Neural cell (in vitro differentiated cells): ENCODE results near the gene CXCL14. TPM values are rescaled to one million over a fixed set of nuclear protein-coding genes. Genes with fewer than 3 reads are reported as not detected.

Source experiments
- H2AFZ ChIP-seq: fragments of 200-600, 300-800 bp; sonication (generic), shearing (Covaris generic); 2 replicates; pipeline ENCODE4 v1.6.0; 2014; ENCODE audit warnings: low read depth, mild to moderate bottlenecking, antibody characterized with exemption, low read length, moderate library complexity
- H3F3A ChIP-seq: fragments of 200-600 bp; shearing (Covaris generic); 2 replicates; pipeline ENCODE4 v1.6.1; 2016; ENCODE audit warnings: mild to moderate bottlenecking, moderate library complexity, mixed read lengths, antibody characterized with exemption, low read length; ENCODE audit not compliant: insufficient read depth, poor library complexity, severe bottlenecking
- H3K27ac ChIP-seq: fragments of 200-600, 300-800 bp; sonication (generic), shearing (Covaris generic); 2 replicates; pipeline ENCODE4 v1.5.1; 2014; ENCODE audit warnings: mild to moderate bottlenecking, low read length, moderate library complexity
- H3K27me3 ChIP-seq: fragments of 300-800, 200-600 bp; sonication (generic), shearing (Covaris generic); 2 replicates; pipeline ENCODE4 v1.6.0; 2014; ENCODE audit warnings: mild to moderate bottlenecking, low read depth, low read length, moderate library complexity; ENCODE audit not compliant: insufficient read depth
- H3K36me3 ChIP-seq: fragments of 300-800, 200-600 bp; sonication (generic), shearing (Covaris generic); 2 replicates; pipeline ENCODE4 v1.5.1; 2014; ENCODE audit warnings: mild to moderate bottlenecking, antibody characterized with exemption, low read length, moderate library complexity; ENCODE audit not compliant: insufficient read depth
- H3K4me2 ChIP-seq: fragments of 300-800, 200-600 bp; sonication (generic), shearing (Covaris generic); 2 replicates; pipeline ENCODE4 v1.6.0; 2014; ENCODE audit warnings: mild to moderate bottlenecking, low read length
- H3K4me3 ChIP-seq: fragments of 300-800, 200-600 bp; sonication (generic), shearing (Covaris generic); 2 replicates; pipeline ENCODE4 v1.5.1; 2014; ENCODE audit warnings: mild to moderate bottlenecking, low read length, moderate library complexity
- H3K79me2 ChIP-seq: fragments of 200-600 bp; shearing (Covaris generic); replicated peaks from 2 replicates; pipeline ENCODE4 v1.6.0; 2014; ENCODE audit warnings: mild to moderate bottlenecking, low read length, moderate library complexity; ENCODE audit not compliant: insufficient read depth
- H3K9ac ChIP-seq: fragments of 300-800, 200-600 bp; sonication (generic), shearing (Covaris generic); 2 replicates; pipeline ENCODE4 v1.6.1; 2016; ENCODE audit warnings: mild to moderate bottlenecking, low read length, mixed read lengths
- H3K9me2 ChIP-seq: fragments of 200-600 bp; shearing (Covaris generic); 2 replicates; pipeline ENCODE4 v1.6.1; 2016; ENCODE audit warnings: mild to moderate bottlenecking, low read length, mixed read lengths; ENCODE audit not compliant: insufficient read depth
- H3K9me3 ChIP-seq: fragments of 200-600, 300-800 bp; sonication (generic), shearing (Covaris generic); 2 replicates; pipeline ENCODE4 v1.6.1; 2016; ENCODE audit warnings: mild to moderate bottlenecking, mixed run types, low read length, moderate library complexity, mixed read lengths
- H4K20me1 ChIP-seq: fragments of 200-600 bp; shearing (Covaris generic); 2 replicates; pipeline ENCODE4 v1.6.1; 2016; ENCODE audit warnings: mild to moderate bottlenecking, mixed run types; ENCODE audit not compliant: insufficient read depth
- EP300 ChIP-seq: fragments of 450-650 bp; conservative IDR thresholded peaks from 2 replicates; pipeline ENCODE4 v1.6.1; 2014; ENCODE audit warnings: antibody characterized with exemption, mild to moderate bottlenecking, moderate library complexity; ENCODE audit not compliant: poor library complexity, severe bottlenecking
- EZH2 ChIP-seq: fragments of 200-600, 300-800 bp; shearing (Covaris generic), sonication (generic); IDR thresholded peaks from 2 replicates; pipeline ENCODE4 v1.6.1; 2014; ENCODE audit warnings: antibody characterized with exemption, low read length, borderline replicate concordance, mild to moderate bottlenecking; ENCODE audit not compliant: insufficient read depth, poor library complexity, severe bottlenecking
- MXI1 ChIP-seq: fragments of 450-650 bp; conservative IDR thresholded peaks from 2 replicates; pipeline ENCODE4 v1.6.1; 2014; ENCODE audit warnings: antibody characterized with exemption, mild to moderate bottlenecking; ENCODE audit not compliant: poor library complexity, severe bottlenecking
- POLR2AphosphoS5 ChIP-seq: IDR thresholded peaks from 2 replicates; pipeline ENCODE4 v1.6.1; 2012
- RAD21 ChIP-seq: fragments of 450-650 bp; conservative IDR thresholded peaks from 2 replicates; pipeline ENCODE4 v1.6.1; 2014; ENCODE audit warnings: antibody characterized with exemption, mild to moderate bottlenecking, moderate library complexity
- SMC3 ChIP-seq: fragments of 450-650 bp; conservative IDR thresholded peaks from 2 replicates; pipeline ENCODE4 v1.6.1; 2014; ENCODE audit warnings: antibody characterized with exemption, mild to moderate bottlenecking, moderate library complexity; ENCODE audit not compliant: poor library complexity
- TAF1 ChIP-seq: IDR thresholded peaks from 2 replicates; pipeline ENCODE4 v1.6.1; 2012; ENCODE audit warnings: low read depth
- polyA plus RNA-seq: library from polyadenylated mRNA; depleted of rRNA; stranded (reverse); fragments of >200 nt; gene quantifications from 2 replicates; pipeline ENCODE4 v1.2.3, GENCODE V29; 2014
- TF ChIP-seq, protein P1 (sequence below): IDR thresholded peaks from 2 replicates; pipeline ENCODE4 v1.6.1; 2012; ENCODE audit warnings: borderline replicate concordance
- TF ChIP-seq, protein P2 (sequence below): fragments of 450-650 bp; IDR thresholded peaks from 2 replicates; pipeline ENCODE4 v1.5.1; 2014; ENCODE audit warnings: antibody characterized with exemption, mild to moderate bottlenecking, moderate library complexity; ENCODE audit not compliant: poor library complexity, severe bottlenecking

Gene CXCL14
- polyA plus RNA-seq, 1 donor from 2014 or later, result not detected

DNA sequence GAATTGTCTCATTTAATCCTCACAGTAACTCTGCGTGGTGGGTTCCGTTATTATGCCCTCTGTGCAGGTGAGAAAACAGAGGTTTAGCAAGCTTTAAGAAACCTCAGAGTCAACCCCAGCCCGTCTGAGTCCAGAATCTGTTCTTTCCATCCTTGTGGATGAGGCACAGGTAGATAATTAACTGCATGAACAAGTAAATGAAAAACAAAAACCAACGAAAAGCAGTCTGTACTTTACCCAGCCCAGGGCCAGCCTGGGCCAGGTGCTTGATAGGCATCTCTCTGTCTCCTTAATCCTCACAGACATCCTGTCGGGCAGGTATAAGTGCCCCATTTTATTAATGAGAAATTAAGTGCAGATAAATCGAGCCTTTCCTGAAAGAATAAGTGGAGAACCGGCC is 25.3 kb upstream of the CXCL14 start:
- Histone ChIP-seq H3K9me3 (no peaks in the 10 kb centered on the region), H3F3A (no peaks in the 10 kb centered on the region), H3K27ac (no peak overlapping the region), H3K27me3 (no peaks in the 10 kb centered on the region), H2AFZ (no peak overlapping the region), H4K20me1 (no peaks in the 10 kb centered on the region), H3K9ac (no peak overlapping the region), H3K9me2 (no peaks in the 10 kb centered on the region), H3K36me3 (no peaks in the 10 kb centered on the region), H3K4me3 (no peak overlapping the region), H3K79me2 (no peaks in the 10 kb centered on the region), H3K4me2 (no peak overlapping the region)
- TF ChIP-seq RAD21 (no peak), EP300 (no peak), SMC3 (no peak), EZH2 (no peak), MXI1 (no peak), TAF1 (no peak), POLR2AphosphoS5 (no peak)
- TF ChIP-seq, protein P1, sequence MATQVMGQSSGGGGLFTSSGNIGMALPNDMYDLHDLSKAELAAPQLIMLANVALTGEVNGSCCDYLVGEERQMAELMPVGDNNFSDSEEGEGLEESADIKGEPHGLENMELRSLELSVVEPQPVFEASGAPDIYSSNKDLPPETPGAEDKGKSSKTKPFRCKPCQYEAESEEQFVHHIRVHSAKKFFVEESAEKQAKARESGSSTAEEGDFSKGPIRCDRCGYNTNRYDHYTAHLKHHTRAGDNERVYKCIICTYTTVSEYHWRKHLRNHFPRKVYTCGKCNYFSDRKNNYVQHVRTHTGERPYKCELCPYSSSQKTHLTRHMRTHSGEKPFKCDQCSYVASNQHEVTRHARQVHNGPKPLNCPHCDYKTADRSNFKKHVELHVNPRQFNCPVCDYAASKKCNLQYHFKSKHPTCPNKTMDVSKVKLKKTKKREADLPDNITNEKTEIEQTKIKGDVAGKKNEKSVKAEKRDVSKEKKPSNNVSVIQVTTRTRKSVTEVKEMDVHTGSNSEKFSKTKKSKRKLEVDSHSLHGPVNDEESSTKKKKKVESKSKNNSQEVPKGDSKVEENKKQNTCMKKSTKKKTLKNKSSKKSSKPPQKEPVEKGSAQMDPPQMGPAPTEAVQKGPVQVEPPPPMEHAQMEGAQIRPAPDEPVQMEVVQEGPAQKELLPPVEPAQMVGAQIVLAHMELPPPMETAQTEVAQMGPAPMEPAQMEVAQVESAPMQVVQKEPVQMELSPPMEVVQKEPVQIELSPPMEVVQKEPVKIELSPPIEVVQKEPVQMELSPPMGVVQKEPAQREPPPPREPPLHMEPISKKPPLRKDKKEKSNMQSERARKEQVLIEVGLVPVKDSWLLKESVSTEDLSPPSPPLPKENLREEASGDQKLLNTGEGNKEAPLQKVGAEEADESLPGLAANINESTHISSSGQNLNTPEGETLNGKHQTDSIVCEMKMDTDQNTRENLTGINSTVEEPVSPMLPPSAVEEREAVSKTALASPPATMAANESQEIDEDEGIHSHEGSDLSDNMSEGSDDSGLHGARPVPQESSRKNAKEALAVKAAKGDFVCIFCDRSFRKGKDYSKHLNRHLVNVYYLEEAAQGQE, result no peak
- TF ChIP-seq, protein P2, sequence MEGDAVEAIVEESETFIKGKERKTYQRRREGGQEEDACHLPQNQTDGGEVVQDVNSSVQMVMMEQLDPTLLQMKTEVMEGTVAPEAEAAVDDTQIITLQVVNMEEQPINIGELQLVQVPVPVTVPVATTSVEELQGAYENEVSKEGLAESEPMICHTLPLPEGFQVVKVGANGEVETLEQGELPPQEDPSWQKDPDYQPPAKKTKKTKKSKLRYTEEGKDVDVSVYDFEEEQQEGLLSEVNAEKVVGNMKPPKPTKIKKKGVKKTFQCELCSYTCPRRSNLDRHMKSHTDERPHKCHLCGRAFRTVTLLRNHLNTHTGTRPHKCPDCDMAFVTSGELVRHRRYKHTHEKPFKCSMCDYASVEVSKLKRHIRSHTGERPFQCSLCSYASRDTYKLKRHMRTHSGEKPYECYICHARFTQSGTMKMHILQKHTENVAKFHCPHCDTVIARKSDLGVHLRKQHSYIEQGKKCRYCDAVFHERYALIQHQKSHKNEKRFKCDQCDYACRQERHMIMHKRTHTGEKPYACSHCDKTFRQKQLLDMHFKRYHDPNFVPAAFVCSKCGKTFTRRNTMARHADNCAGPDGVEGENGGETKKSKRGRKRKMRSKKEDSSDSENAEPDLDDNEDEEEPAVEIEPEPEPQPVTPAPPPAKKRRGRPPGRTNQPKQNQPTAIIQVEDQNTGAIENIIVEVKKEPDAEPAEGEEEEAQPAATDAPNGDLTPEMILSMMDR, result no peak

DNA sequence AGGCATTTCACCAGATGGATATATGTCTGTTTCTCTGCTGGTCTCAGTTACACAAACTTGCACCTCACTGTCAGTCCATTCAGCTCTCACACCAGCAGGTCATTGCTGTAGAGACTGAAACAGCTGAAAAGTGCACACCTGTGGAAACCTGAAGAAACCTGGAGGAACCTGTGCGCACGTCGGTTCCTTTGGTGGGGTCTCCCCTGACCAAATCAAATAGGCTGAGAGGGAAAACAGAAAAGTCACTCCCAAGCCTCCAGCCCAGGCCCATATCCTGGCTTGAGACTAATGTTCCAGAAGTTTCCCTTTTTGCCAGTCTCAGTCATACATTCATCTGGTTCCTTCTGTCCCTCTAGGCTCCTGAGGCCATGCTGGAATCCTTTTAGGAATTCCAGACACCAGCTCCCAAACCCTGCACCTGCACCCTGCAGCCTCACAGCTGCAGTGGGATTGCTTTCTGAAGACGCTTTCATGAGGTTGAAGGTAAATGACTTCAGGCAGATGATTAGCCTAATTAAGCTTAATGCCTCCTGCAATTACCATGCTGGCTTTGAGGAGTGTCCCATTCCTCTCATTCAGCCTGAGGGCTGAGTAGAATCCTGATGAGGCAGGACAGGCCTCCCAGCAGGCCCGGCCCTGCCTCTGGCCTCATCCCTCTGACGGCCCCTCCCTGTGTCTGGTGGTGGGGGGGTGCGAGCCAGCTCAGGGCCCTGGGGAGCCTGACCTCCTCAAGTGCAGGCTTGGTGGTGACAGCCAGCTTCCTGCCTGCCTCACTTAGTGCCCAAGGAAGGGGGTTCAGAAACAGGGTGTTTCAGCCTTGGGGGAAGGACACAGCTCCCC is 24.3 kb upstream of the CXCL14 start:
- no peaks in the 10 kb centered on the region for H3F3A ChIP-seq
- H3K27ac ChIP-seq, result no peak overlapping the region
- no peaks in the 10 kb centered on the region for H3K9me3 ChIP-seq
- H2AFZ ChIP-seq, result no peak overlapping the region
- no peaks in the 10 kb centered on the region for H4K20me1 ChIP-seq
- H3K4me3 ChIP-seq, result no peak overlapping the region
- H3K9me2 ChIP-seq, result no peaks in the 10 kb centered on the region
- no peak overlapping the region for H3K4me2 ChIP-seq
- TF ChIP-seq MXI1, result no peak
- no peak for TF ChIP-seq TAF1
- TF ChIP-seq, protein P1, result no peak
- TF ChIP-seq SMC3, result no peak
- TF ChIP-seq, protein P2, result no peak
- no peaks in the 10 kb centered on the region for H3K36me3 ChIP-seq
- no peaks in the 10 kb centered on the region for H3K79me2 ChIP-seq
- no peaks in the 10 kb centered on the region for H3K27me3 ChIP-seq
- no peak overlapping the region for H3K9ac ChIP-seq
